Endothelial cell (in vitro differentiated cells): ENCODE data around the gene MYBPC3. TPM values are rescaled to one million over a fixed set of nuclear protein-coding genes. Genes with fewer than 3 reads are reported as not detected.

Source experiments
- DNase-seq: peaks from one replicate; pipeline ENCODE4 v3.0.0; 2021; ENCODE audit warnings: low spot score
- H3K27ac Mint-ChIP-seq: one replicate; pipeline ENCODE4 v1.8.0; 2021; ENCODE audit warnings: mixed read lengths, inconsistent platforms; ENCODE audit not compliant: unreplicated experiment
- H3K27me3 Mint-ChIP-seq: one replicate; pipeline ENCODE4 v1.8.0; 2021; ENCODE audit warnings: mild to moderate bottlenecking, moderate library complexity, mixed read lengths, inconsistent platforms; ENCODE audit not compliant: unreplicated experiment
- H3K36me3 Mint-ChIP-seq: one replicate; pipeline ENCODE4 v1.8.0; 2021; ENCODE audit warnings: mild to moderate bottlenecking, low read depth, mixed read lengths, inconsistent platforms; ENCODE audit not compliant: unreplicated experiment
- H3K4me1 Mint-ChIP-seq: one replicate; pipeline ENCODE4 v1.8.0; 2021; ENCODE audit warnings: mild to moderate bottlenecking, mixed read lengths, inconsistent platforms; ENCODE audit not compliant: unreplicated experiment
- H3K4me3 Mint-ChIP-seq: one replicate; pipeline ENCODE4 v1.8.0; 2021; ENCODE audit warnings: mild to moderate bottlenecking, mixed read lengths, inconsistent platforms; ENCODE audit not compliant: unreplicated experiment
- H3K9me3 Mint-ChIP-seq: one replicate; pipeline ENCODE4 v1.8.0; 2021; ENCODE audit warnings: mixed read lengths, inconsistent platforms; ENCODE audit not compliant: unreplicated experiment
- CTCF ChIP-seq: fragments of 200-600 bp; sonication (generic); IDR thresholded peaks from one replicate; pipeline ENCODE4 v1.5.0; 2021; ENCODE audit warnings: antibody characterized with exemption; ENCODE audit not compliant: unreplicated experiment
- total RNA-seq: library from RNA; stranded (reverse); fragmentation: NEBNext Ultra II Directional; extraction: Animal tissue kit (Norgen Biotek cat#: 25700); gene quantifications from one replicate; pipeline ENCODE4 v1.2.1, GENCODE V29; 2021; ENCODE audit not compliant: unreplicated experiment

The MYBPC3 gene
- total RNA-seq, 1 donor from 2014 or later = not detected

DNA sequence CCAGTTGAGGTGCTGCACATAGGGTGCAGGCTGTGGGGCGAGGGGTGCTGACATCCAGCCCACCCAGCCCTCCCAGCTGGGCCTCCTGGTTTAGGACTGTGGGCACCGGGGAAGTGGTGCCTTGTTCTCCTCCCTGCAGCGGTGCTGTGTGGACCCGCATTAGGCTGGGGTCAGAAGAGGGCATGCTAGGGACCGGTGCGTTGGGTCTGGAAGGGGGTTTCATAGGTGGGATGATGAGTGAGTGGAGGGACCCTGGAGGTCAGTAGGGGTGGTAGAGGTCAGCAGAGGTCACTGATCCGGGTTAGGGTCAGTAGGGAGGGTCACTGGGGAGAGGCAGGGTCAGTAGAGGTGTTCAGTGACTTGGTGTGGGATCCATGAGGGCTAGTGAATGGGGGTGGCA is 6.7 kb upstream of the MYBPC3 start:
- DNase-seq = no peak
- H3K4me3 Mint-ChIP-seq = peak overlapping the region; percentile 70
- H3K27me3 Mint-ChIP-seq = peaks cover 5% of the 10 kb centered on the region
- no peaks in the 10 kb centered on the region for H3K9me3 Mint-ChIP-seq
- peaks cover 5% of the 10 kb centered on the region for H3K36me3 Mint-ChIP-seq
- peak overlapping the region; percentile 53 for H3K27ac Mint-ChIP-seq
- no peak for TF ChIP-seq CTCF
- H3K4me1 Mint-ChIP-seq = peaks cover 8% of the 10 kb centered on the region

GRCh38 chr11:47358731-47359051 is 6.2 kb upstream of the MYBPC3 start:
- DNase-seq = no peak
- Mint-ChIP-seq H3K4me1 (peaks cover 8% of the 10 kb centered on the region), H3K36me3 (peaks cover 5% of the 10 kb centered on the region), H3K27me3 (peaks cover 5% of the 10 kb centered on the region), H3K27ac (no peak overlapping the region), H3K4me3 (no peak overlapping the region), H3K9me3 (no peaks in the 10 kb centered on the region)
- no peak for TF ChIP-seq CTCF

GRCh38 chr11:47357985-47358730 is 5.7 kb upstream of the MYBPC3 start:
- Mint-ChIP-seq H3K27ac (no peak overlapping the region), H3K9me3 (no peaks in the 10 kb centered on the region), H3K4me1 (peaks cover 8% of the 10 kb centered on the region), H3K36me3 (peaks cover 5% of the 10 kb centered on the region), H3K27me3 (peaks cover 5% of the 10 kb centered on the region), H3K4me3 (no peak overlapping the region)
- TF ChIP-seq CTCF = no peak
- no peak for DNase-seq

DNA sequence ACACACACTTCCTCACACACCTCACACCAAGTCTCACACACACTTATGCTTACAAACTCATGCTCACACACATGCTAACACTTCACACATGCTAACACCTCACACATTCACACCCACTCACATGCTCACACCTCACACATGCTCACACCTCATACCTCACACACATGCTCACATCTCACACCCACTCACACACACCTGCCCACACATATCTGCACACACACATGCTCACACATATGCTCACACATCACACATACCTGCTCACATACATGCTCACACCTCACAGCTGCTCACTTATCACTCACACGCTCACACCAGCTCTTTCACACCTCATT is 4.5 kb upstream of the MYBPC3 start:
- Mint-ChIP-seq H3K9me3 (no peaks in the 10 kb centered on the region), H3K4me3 (no peak overlapping the region), H3K4me1 (peaks cover 8% of the 10 kb centered on the region), H3K27ac (no peak overlapping the region), H3K27me3 (peaks cover 5% of the 10 kb centered on the region), H3K36me3 (peaks cover 5% of the 10 kb centered on the region)
- no peak for TF ChIP-seq CTCF
- no peak for DNase-seq

DNA sequence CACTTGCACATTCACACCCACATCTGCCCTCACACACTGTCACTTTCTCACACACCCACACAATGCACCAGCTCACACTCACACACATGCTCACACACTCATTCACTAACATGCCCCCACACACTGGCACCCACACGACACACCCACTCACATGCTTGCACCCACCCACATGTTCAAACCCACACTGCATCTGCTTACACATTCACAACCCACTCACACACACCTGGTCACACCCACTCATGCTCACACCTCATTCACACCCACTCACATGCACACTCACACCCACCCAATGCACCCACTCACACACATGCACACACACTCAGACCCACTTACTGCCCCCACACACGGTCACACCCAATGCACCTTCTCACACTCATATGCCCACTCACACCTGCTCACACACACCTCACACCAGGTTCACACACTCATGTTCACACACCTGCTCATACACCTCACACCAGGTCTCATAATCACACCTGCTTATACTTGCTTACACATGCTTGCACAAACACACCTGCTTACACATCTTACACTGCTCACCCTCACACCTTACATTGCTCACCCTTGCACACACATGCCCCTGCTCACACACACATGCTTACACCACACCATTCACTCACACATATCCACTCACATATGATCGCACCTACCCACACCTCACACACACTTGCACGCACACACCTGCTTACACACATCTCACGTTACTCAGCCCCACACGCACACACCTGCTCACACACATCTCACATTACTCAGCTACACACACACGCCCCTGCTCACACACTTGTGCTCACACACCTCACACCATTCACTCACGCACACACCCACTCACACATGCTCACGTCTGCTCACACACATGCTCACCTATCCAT is 3.9 kb upstream of the MYBPC3 start:
- Mint-ChIP-seq H3K4me3 (no peak overlapping the region), H3K27ac (no peak overlapping the region), H3K4me1 (peaks cover 8% of the 10 kb centered on the region), H3K27me3 (peaks cover 8% of the 10 kb centered on the region), H3K36me3 (peaks cover 5% of the 10 kb centered on the region), H3K9me3 (no peaks in the 10 kb centered on the region)
- DNase-seq = no peak
- TF ChIP-seq CTCF = no peak
